Testis (tissue), 3 donors: Measurements from ENCODE around the gene CA10. TPM values are rescaled to one million over a fixed set of nuclear protein-coding genes. Genes with fewer than 3 reads are reported as not detected.

Experiments
- DNase-seq: peaks from one replicate; pipeline ENCODE4 v3.0.0-alpha.2; 2019
- H3K27ac ChIP-seq, 2 donors: fragments of 200-600 bp; sonication (generic); one replicate each; pipeline ENCODE4 v1.5.1; 2019
- H3K27me3 ChIP-seq: fragments of 200-600 bp; sonication (generic); one replicate; pipeline ENCODE4 v1.5.1; 2019
- H3K36me3 ChIP-seq: fragments of 200-600 bp; sonication (generic); one replicate; pipeline ENCODE4 v1.5.1; 2017; ENCODE audit warnings: low read depth; ENCODE audit errors: missing control alignments
- H3K4me1 ChIP-seq: fragments of 200-600 bp; sonication (generic); one replicate; pipeline ENCODE4 v1.5.1; 2019
- H3K4me3 ChIP-seq, 2 donors: fragments of 200-600 bp; sonication (generic); one replicate each; pipeline ENCODE4 v1.5.1; 2017 to 2019
- H3K9me3 ChIP-seq: fragments of 200-600 bp; sonication (generic); one replicate; pipeline ENCODE4 v1.5.1; 2017
- POLR2A ChIP-seq: fragments of 450-650 bp; IDR thresholded peaks from one replicate; pipeline ENCODE4 v1.6.1; 2017; ENCODE audit warnings: antibody characterized with exemption, mild to moderate bottlenecking, moderate library complexity
- WGBS, 2 donors: methylation state at CpG; one replicate each; pipeline ENCODE4 v1.1.5; 2018; 5-methylcytosine and 5-hydroxymethylcytosine counted together
- intact Hi-C: fragments of 100-400 bp; cut with DNase I; formaldehyde crosslinking; loops from one replicate; pipeline ENCODE4 v1.15.1; 2023; ENCODE audit warnings: low total_unique reads
- polyA plus RNA-seq: library from polyadenylated mRNA; stranded (reverse); fragments of 350-450 nt; fragmentation: Illumina TruSeq; extraction: RNeasy Lipid Tissue Mini Kit (QIAGEN cat#74804); gene quantifications from one replicate; pipeline ENCODE4 v1.2.3, GENCODE V29; 2014; ENCODE audit warnings: low read depth, low replicate concordance; ENCODE audit not compliant: insufficient read depth
- total RNA-seq, 2 donors: library from RNA; depleted of rRNA; stranded (reverse); fragments of >200 nt; gene quantifications; one replicate each; pipeline ENCODE4 v1.2.3, GENCODE V29; 2016
- TF ChIP-seq, protein P1 (sequence below), 3 experiments: fragments of 450-650 bp in 2 of 3; fragments of 200-600 bp in 1 of 3; sonication (generic) in 1 of 3; IDR thresholded peaks; one replicate each; pipeline ENCODE4 v1.5.1; 2016 to 2019; ENCODE audit warnings: antibody characterized with exemption in 3 of 3, mild to moderate bottlenecking in 2 of 3, moderate library complexity in 1 of 3

Gene CA10
- total and polyA plus RNA-seq, 3 donors from 2014 or later, result 5.0 to 30.7 (median 5.3) TPM

DNA sequence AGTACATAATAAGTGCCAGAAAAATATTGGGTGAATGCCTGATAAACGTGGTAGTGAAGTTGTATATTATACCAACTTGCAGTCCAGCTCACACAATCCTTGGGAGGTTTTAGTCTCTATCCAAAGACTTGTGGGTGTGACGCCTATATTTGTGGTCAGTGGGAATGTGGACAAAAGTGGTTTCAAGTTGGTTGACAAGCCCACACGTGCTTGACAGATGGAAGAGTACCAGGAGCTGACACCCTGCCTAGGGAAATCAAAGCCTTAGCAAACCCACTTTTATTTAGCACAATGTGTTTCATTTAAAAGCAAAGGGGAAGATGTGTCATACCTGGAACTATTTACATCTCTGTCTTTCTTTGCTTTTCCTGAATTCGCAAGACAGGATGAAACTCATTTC lies 79.0 kb downstream of the CA10 start:
- no peak overlapping the region for H3K4me3 ChIP-seq
- 34 to 65% methylated on average over 4 of the region's 4 CpGs for WGBS, 2 donors
- intact Hi-C loops, result no loop called here
- no peaks in the 10 kb centered on the region for H3K4me1 ChIP-seq
- TF ChIP-seq POLR2A, result no peak
- TF ChIP-seq, protein P1, sequence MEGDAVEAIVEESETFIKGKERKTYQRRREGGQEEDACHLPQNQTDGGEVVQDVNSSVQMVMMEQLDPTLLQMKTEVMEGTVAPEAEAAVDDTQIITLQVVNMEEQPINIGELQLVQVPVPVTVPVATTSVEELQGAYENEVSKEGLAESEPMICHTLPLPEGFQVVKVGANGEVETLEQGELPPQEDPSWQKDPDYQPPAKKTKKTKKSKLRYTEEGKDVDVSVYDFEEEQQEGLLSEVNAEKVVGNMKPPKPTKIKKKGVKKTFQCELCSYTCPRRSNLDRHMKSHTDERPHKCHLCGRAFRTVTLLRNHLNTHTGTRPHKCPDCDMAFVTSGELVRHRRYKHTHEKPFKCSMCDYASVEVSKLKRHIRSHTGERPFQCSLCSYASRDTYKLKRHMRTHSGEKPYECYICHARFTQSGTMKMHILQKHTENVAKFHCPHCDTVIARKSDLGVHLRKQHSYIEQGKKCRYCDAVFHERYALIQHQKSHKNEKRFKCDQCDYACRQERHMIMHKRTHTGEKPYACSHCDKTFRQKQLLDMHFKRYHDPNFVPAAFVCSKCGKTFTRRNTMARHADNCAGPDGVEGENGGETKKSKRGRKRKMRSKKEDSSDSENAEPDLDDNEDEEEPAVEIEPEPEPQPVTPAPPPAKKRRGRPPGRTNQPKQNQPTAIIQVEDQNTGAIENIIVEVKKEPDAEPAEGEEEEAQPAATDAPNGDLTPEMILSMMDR (IDR thresholded peaks at IDR 0.05), result no peak
- H3K27me3 ChIP-seq, result no peaks in the 10 kb centered on the region
- no peak overlapping the region for H3K27ac ChIP-seq
- no peak for DNase-seq
- H3K36me3 ChIP-seq, result no peaks in the 10 kb centered on the region
- H3K9me3 ChIP-seq, result no peaks in the 10 kb centered on the region

DNA sequence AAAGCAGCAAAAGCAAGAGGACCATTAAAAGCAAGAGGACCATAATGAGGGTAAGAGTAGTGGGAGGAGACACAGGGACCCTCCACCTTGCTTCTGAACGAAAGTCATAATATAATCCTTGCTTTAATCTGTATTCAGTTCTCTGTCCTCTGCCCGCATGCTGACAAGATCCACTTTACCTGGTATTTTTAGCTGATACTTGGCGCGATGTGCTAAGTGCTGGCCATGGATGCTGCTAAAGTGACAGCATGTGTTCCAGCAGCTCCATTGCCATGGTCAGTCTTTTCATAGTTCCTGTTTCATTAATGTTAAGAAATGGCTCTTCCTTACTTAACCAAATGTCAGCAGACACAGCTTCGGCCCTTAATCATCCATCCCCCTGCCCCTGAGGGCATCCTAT lies 86.8 kb downstream of the CA10 start:
- H3K4me1 ChIP-seq, result no peaks in the 10 kb centered on the region
- H3K36me3 ChIP-seq, result no peaks in the 10 kb centered on the region
- no peak for TF ChIP-seq POLR2A
- TF ChIP-seq, protein P1 (IDR thresholded peaks at IDR 0.05), result no peak
- no peaks in the 10 kb centered on the region for H3K9me3 ChIP-seq
- no peak overlapping the region for H3K27ac ChIP-seq
- H3K27me3 ChIP-seq, result no peaks in the 10 kb centered on the region
- intact Hi-C loops, result no loop called here
- WGBS, 2 donors, result 91 to 93% methylated on average over 5 of the region's 5 CpGs
- H3K4me3 ChIP-seq, result no peak overlapping the region
- DNase-seq, result no peak

- intact Hi-C loops, result no loop called here
- WGBS, 2 donors, result 75 to 77% methylated on average over 2 of the region's 2 CpGs
- no peak overlapping the region for H3K4me3 ChIP-seq
- TF ChIP-seq POLR2A, result no peak
- TF ChIP-seq, protein P1 (IDR thresholded peaks at IDR 0.05), result no peak
- H3K27me3 ChIP-seq, result no peaks in the 10 kb centered on the region
- no peaks in the 10 kb centered on the region for H3K4me1 ChIP-seq
- no peaks in the 10 kb centered on the region for H3K9me3 ChIP-seq
- H3K36me3 ChIP-seq, result no peaks in the 10 kb centered on the region
- no peak for DNase-seq
- H3K27ac ChIP-seq, result no peak overlapping the region
Measured at GRCh38 chr17:52064791-52065211, 93.7 kb downstream of the CA10 start.

- Histone ChIP-seq H3K36me3 (no peaks in the 10 kb centered on the region), H3K4me1 (no peaks in the 10 kb centered on the region), H3K27ac (no peak overlapping the region), H3K27me3 (no peaks in the 10 kb centered on the region), H3K4me3 (no peak overlapping the region), H3K9me3 (no peaks in the 10 kb centered on the region)
- intact Hi-C loops, result no loop called here
- 70 to 74% methylated on average over 1 of the region's 1 CpG for WGBS, 2 donors
- TF ChIP-seq, protein P1 (IDR thresholded peaks at IDR 0.05), result no peak
- TF ChIP-seq POLR2A, result no peak
- no peak for DNase-seq
Measured at GRCh38 chr17:52049496-52049895, 109.0 kb downstream of the CA10 start.

GRCh38 chr17:52049051-52049450 lies 109.5 kb downstream of the CA10 start:
- 81 to 86% methylated on average over 3 of the region's 3 CpGs for WGBS, 2 donors
- Histone ChIP-seq H3K27ac (no peak overlapping the region), H3K4me3 (no peak overlapping the region), H3K4me1 (no peaks in the 10 kb centered on the region), H3K27me3 (no peaks in the 10 kb centered on the region), H3K9me3 (no peaks in the 10 kb centered on the region), H3K36me3 (no peaks in the 10 kb centered on the region)
- TF ChIP-seq, protein P1 (IDR thresholded peaks at IDR 0.05), result no peak
- no peak for TF ChIP-seq POLR2A
- intact Hi-C loops, result no loop called here
- DNase-seq, result no peak
